Stimulated activated naive CD8-positive, alpha-beta T cell treated with anti-CD3 and anti-CD28 coated beads, Interleukin-15, Interleukin-2, amounts not matched to agents 100 ng/mL and 50 ng/mL, for 24 hours (primary cell): ENCODE data around the gene ELMO3.

Source experiments
- H3K27ac Mint-ChIP-seq: one replicate; pipeline ENCODE4 v1.8.0; 2021; ENCODE audit warnings: mild to moderate bottlenecking, mixed read lengths
- H3K27me3 Mint-ChIP-seq: one replicate; pipeline ENCODE4 v1.8.0; 2021; ENCODE audit warnings: mixed read lengths
- H3K36me3 Mint-ChIP-seq: one replicate; pipeline ENCODE4 v1.8.0; 2021; ENCODE audit warnings: low read depth, mixed read lengths
- H3K4me1 Mint-ChIP-seq: one replicate; pipeline ENCODE4 v1.8.0; 2021; ENCODE audit warnings: low read depth, mixed read lengths
- H3K4me3 Mint-ChIP-seq: one replicate; pipeline ENCODE4 v1.8.0; 2021; ENCODE audit warnings: mild to moderate bottlenecking, mixed read lengths
- H3K9me3 Mint-ChIP-seq: one replicate; pipeline ENCODE4 v1.8.0; 2021; ENCODE audit warnings: mixed read lengths

Gene ELMO3

GRCh38 chr16:67194260-67194659 lies 4.7 kb upstream of the ELMO3 start:
- no peaks in the 10 kb centered on the region for H3K9me3 Mint-ChIP-seq
- peaks cover 52% of the 10 kb centered on the region for H3K36me3 Mint-ChIP-seq
- peaks cover 41% of the 10 kb centered on the region for H3K4me1 Mint-ChIP-seq
- H3K4me3 Mint-ChIP-seq = peak overlapping the region; percentile 93
- peak overlapping the region; percentile 90 for H3K27ac Mint-ChIP-seq
- no peaks in the 10 kb centered on the region for H3K27me3 Mint-ChIP-seq

- peaks cover 61% of the 10 kb centered on the region for H3K36me3 Mint-ChIP-seq
- no peaks in the 10 kb centered on the region for H3K27me3 Mint-ChIP-seq
- peaks cover 41% of the 10 kb centered on the region for H3K4me1 Mint-ChIP-seq
- no peak overlapping the region for H3K4me3 Mint-ChIP-seq
- H3K27ac Mint-ChIP-seq = no peak overlapping the region
- no peaks in the 10 kb centered on the region for H3K9me3 Mint-ChIP-seq
Measured at GRCh38 chr16:67195676-67196075, 3.3 kb upstream of the ELMO3 start.

- peaks cover 33% of the 10 kb centered on the region for H3K4me1 Mint-ChIP-seq
- H3K27ac Mint-ChIP-seq = no peak overlapping the region
- H3K27me3 Mint-ChIP-seq = no peaks in the 10 kb centered on the region
- no peak overlapping the region for H3K4me3 Mint-ChIP-seq
- H3K9me3 Mint-ChIP-seq = no peaks in the 10 kb centered on the region
- peaks cover 62% of the 10 kb centered on the region for H3K36me3 Mint-ChIP-seq
Measured at GRCh38 chr16:67196881-67197280, 2.0 kb upstream of the ELMO3 start.

GRCh38 chr16:67197704-67198103 lies 1.2 kb upstream of the ELMO3 start:
- Mint-ChIP-seq H3K36me3 (peaks cover 59% of the 10 kb centered on the region), H3K4me3 (no peak overlapping the region), H3K4me1 (peaks cover 30% of the 10 kb centered on the region), H3K27ac (no peak overlapping the region), H3K9me3 (no peaks in the 10 kb centered on the region), H3K27me3 (no peaks in the 10 kb centered on the region)

- H3K9me3 Mint-ChIP-seq = no peaks in the 10 kb centered on the region
- H3K27ac Mint-ChIP-seq = no peak overlapping the region
- peaks cover 26% of the 10 kb centered on the region for H3K4me1 Mint-ChIP-seq
- H3K27me3 Mint-ChIP-seq = no peaks in the 10 kb centered on the region
- H3K36me3 Mint-ChIP-seq = peaks cover 55% of the 10 kb centered on the region
- no peak overlapping the region for H3K4me3 Mint-ChIP-seq
Measured at GRCh38 chr16:67198238-67198734, 645 bp upstream of the ELMO3 start.

GRCh38 chr16:67199808-67200198 lies 872 bp downstream of the ELMO3 start:
- no peak overlapping the region for H3K4me3 Mint-ChIP-seq
- H3K9me3 Mint-ChIP-seq = no peaks in the 10 kb centered on the region
- peaks cover 44% of the 10 kb centered on the region for H3K36me3 Mint-ChIP-seq
- H3K27ac Mint-ChIP-seq = no peak overlapping the region
- peaks cover 12% of the 10 kb centered on the region for H3K4me1 Mint-ChIP-seq
- H3K27me3 Mint-ChIP-seq = no peaks in the 10 kb centered on the region

GRCh38 chr16:67200491-67200890 lies 1.6 kb downstream of the ELMO3 start:
- no peak overlapping the region for H3K27ac Mint-ChIP-seq
- H3K4me1 Mint-ChIP-seq = peaks cover 6% of the 10 kb centered on the region
- H3K9me3 Mint-ChIP-seq = no peaks in the 10 kb centered on the region
- no peaks in the 10 kb centered on the region for H3K27me3 Mint-ChIP-seq
- H3K4me3 Mint-ChIP-seq = no peak overlapping the region
- peaks cover 38% of the 10 kb centered on the region for H3K36me3 Mint-ChIP-seq

GRCh38 chr16:67201411-67202345 lies 2.7 kb downstream of the ELMO3 start:
- no peak overlapping the region for H3K4me3 Mint-ChIP-seq
- H3K9me3 Mint-ChIP-seq = no peaks in the 10 kb centered on the region
- peaks cover 26% of the 10 kb centered on the region for H3K36me3 Mint-ChIP-seq
- no peaks in the 10 kb centered on the region for H3K27me3 Mint-ChIP-seq
- no peak overlapping the region for H3K27ac Mint-ChIP-seq
- no peaks in the 10 kb centered on the region for H3K4me1 Mint-ChIP-seq

- no peaks in the 10 kb centered on the region for H3K27me3 Mint-ChIP-seq
- H3K4me3 Mint-ChIP-seq = no peak overlapping the region
- no peaks in the 10 kb centered on the region for H3K9me3 Mint-ChIP-seq
- H3K36me3 Mint-ChIP-seq = peaks cover 21% of the 10 kb centered on the region
- no peak overlapping the region for H3K27ac Mint-ChIP-seq
- no peaks in the 10 kb centered on the region for H3K4me1 Mint-ChIP-seq
Measured at GRCh38 chr16:67202426-67202825, 3.5 kb downstream of the ELMO3 start.

GRCh38 chr16:67202956-67203493 lies 4.1 kb downstream of the ELMO3 start:
- Mint-ChIP-seq H3K4me3 (no peak overlapping the region), H3K9me3 (no peaks in the 10 kb centered on the region), H3K27ac (no peak overlapping the region), H3K36me3 (peaks cover 15% of the 10 kb centered on the region), H3K4me1 (no peaks in the 10 kb centered on the region), H3K27me3 (no peaks in the 10 kb centered on the region)

GRCh38 chr16:67204076-67204475 lies 5.1 kb downstream of the ELMO3 start:
- Mint-ChIP-seq H3K36me3 (peaks cover 10% of the 10 kb centered on the region), H3K27ac (no peak overlapping the region), H3K27me3 (no peaks in the 10 kb centered on the region), H3K4me1 (no peaks in the 10 kb centered on the region), H3K4me3 (no peak overlapping the region), H3K9me3 (no peaks in the 10 kb centered on the region)

GRCh38 chr16:67206129-67206837 lies 7.4 kb downstream of the ELMO3 start:
- Mint-ChIP-seq H3K27ac (no peak overlapping the region), H3K36me3 (no peaks in the 10 kb centered on the region), H3K9me3 (no peaks in the 10 kb centered on the region), H3K27me3 (no peaks in the 10 kb centered on the region), H3K4me1 (no peaks in the 10 kb centered on the region), H3K4me3 (no peak overlapping the region)

GRCh38 chr16:67206838-67207248 lies 7.9 kb downstream of the ELMO3 start:
- H3K36me3 Mint-ChIP-seq = no peaks in the 10 kb centered on the region
- no peak overlapping the region for H3K27ac Mint-ChIP-seq
- H3K27me3 Mint-ChIP-seq = no peaks in the 10 kb centered on the region
- no peaks in the 10 kb centered on the region for H3K4me1 Mint-ChIP-seq
- no peak overlapping the region for H3K4me3 Mint-ChIP-seq
- no peaks in the 10 kb centered on the region for H3K9me3 Mint-ChIP-seq

- Mint-ChIP-seq H3K36me3 (no peaks in the 10 kb centered on the region), H3K4me3 (no peak overlapping the region), H3K4me1 (no peaks in the 10 kb centered on the region), H3K27me3 (no peaks in the 10 kb centered on the region), H3K27ac (no peak overlapping the region), H3K9me3 (no peaks in the 10 kb centered on the region)
Measured at GRCh38 chr16:67207249-67208091, 8.5 kb downstream of the ELMO3 start.
